Ovary (tissue), 3 donors: ENCODE data around the gene LPCAT1.

Experiments used
- CTCF ChIP-seq, 3 donors: fragments of 450-650 bp in 2 of 3; fragments of 200-600 bp in 1 of 3; IDR thresholded peaks; one replicate each; pipeline versions ENCODE4 v1.5.1 to v1.8.0; 2016 to 2022; ENCODE audit warnings: antibody characterized with exemption in 3 of 3, mild to moderate bottlenecking in 1 of 3
- EP300 ChIP-seq: sonication (generic); formaldehyde crosslinking; IDR thresholded peaks from one replicate; pipeline ENCODE4 v1.6.1; 2017; ENCODE audit warnings: antibody characterized with exemption
- POLR2A ChIP-seq: fragments of 450-650 bp; IDR thresholded peaks from one replicate; pipeline ENCODE4 v1.6.1; 2017; ENCODE audit warnings: antibody characterized with exemption, mild to moderate bottlenecking, moderate library complexity
- donor health status: DM: no; HTN: no; CAD: no.

- no peak for TF ChIP-seq CTCF (IDR thresholded peaks at IDR 0.05)
- no peak for TF ChIP-seq POLR2A
- no peak for TF ChIP-seq EP300
Measured at GRCh38 chr5:1564824-1565736, 41.3 kb upstream of the LPCAT1 start.
